ENCODE data around the gene CENPA. TPM values are rescaled to one million over a fixed set of nuclear protein-coding genes. Genes with fewer than 3 reads are reported as not detected.
"Not testable (repeated sequence)": the region's sequence is repeated elsewhere in the genome, so short reads cannot be mapped to it uniquely, and the experiment has no call there.

CENPA gene
- total RNA-seq, 4 donors from 2014 or later: 0.47 to 5.2 (median 2.1) TPM

- no peak overlapping the region for H3K4me3 ChIP-seq (ENCODE audit: low read depth, poor library complexity, severe bottlenecking)
- TF ChIP-seq POLR2A (IDR thresholded peaks at IDR 0.05) (no peak), CTCF (IDR thresholded peaks at IDR 0.05) (no peak)
- 36 to 42% methylated on average over 6 of the region's 6 CpGs for WGBS, 2 donors
- no peak for DNase-seq (ENCODE audit: low spot score in 2 of 2)
- intact Hi-C loops (cut with DNase I; ENCODE audit: low total_unique reads): no loop called here
These were observed 27.7 kb upstream of the CENPA start for GRCh38 chr2:26757873-26758789.

GRCh38 chr2:26758790-26759321, 27.0 kb upstream of the CENPA start:
- no peak for DNase-seq (ENCODE audit: low spot score in 2 of 2)
- intact Hi-C loops (cut with DNase I; ENCODE audit: low total_unique reads): no loop called here
- no peak overlapping the region for H3K4me3 ChIP-seq (ENCODE audit: low read depth, poor library complexity, severe bottlenecking)
- 72 to 79% methylated on average over 7 of the region's 7 CpGs for whole genome bisulfite sequencing, 2 donors
- TF ChIP-seq CTCF (IDR thresholded peaks at IDR 0.05): no peak
- no peak for TF ChIP-seq POLR2A (IDR thresholded peaks at IDR 0.05)

- intact Hi-C loops (cut with DNase I; ENCODE audit: low total_unique reads): no loop called here
- no peak for TF ChIP-seq CTCF (IDR thresholded peaks at IDR 0.05)
- TF ChIP-seq POLR2A (IDR thresholded peaks at IDR 0.05): no peak
- no peak overlapping the region for H3K4me3 ChIP-seq (ENCODE audit: low read depth, poor library complexity, severe bottlenecking)
- 96 to 98% methylated on average over 5 of the region's 5 CpGs for WGBS, 2 donors
- no peak for DNase-seq (ENCODE audit: low spot score in 2 of 2)
These were observed 26.0 kb upstream of the CENPA start for GRCh38 chr2:26759845-26760244.

- intact Hi-C loops (cut with DNase I; ENCODE audit: low total_unique reads); DNase-seq (ENCODE audit: low spot score in 2 of 2); H3K4me3 ChIP-seq (ENCODE audit: low read depth, poor library complexity, severe bottlenecking): not testable (repeated sequence)
- WGBS, 2 donors: 78 to 79% methylated on average over 10 of the region's 10 CpGs
These were observed 24.9 kb upstream of the CENPA start for GRCh38 chr2:26760991-26761390.

- no peak for DNase-seq (ENCODE audit: low spot score in 2 of 2)
- TF ChIP-seq POLR2A (IDR thresholded peaks at IDR 0.05) (no peak), CTCF (IDR thresholded peaks at IDR 0.05) (no peak)
- H3K4me3 ChIP-seq (ENCODE audit: low read depth, poor library complexity, severe bottlenecking): no peak overlapping the region
- intact Hi-C loops (cut with DNase I; ENCODE audit: low total_unique reads): no loop called here
- WGBS, 2 donors: 93 to 94% methylated on average over 10 of the region's 10 CpGs
These were observed 22.8 kb upstream of the CENPA start for GRCh38 chr2:26763019-26763418.

GRCh38 chr2:26764078-26764887, 21.6 kb upstream of the CENPA start, which contains the start of gene SLC35F6:
Gene SLC35F6 (plus strand): TSS chr2:26764284. CDS start chr2:26764350, 66 bp downstream.
- intact Hi-C loops (cut with DNase I; ENCODE audit: low total_unique reads): no loop called here
- TF ChIP-seq POLR2A (IDR thresholded peaks at IDR 0.05): peak in 1 of 2 donors; percentile 80
- no peak for TF ChIP-seq CTCF (IDR thresholded peaks at IDR 0.05)
- DNase-seq (ENCODE audit: low spot score in 2 of 2): peak; percentile 71 to 96
- H3K4me3 ChIP-seq (ENCODE audit: low read depth, poor library complexity, severe bottlenecking): peak within 1 kb of the TSS; percentile 87
- 1% methylated on average over 52 to 67 of the region's 68 CpGs for WGBS, 2 donors
